ENCODE data around the gene VCP.

Gene VCP

DNA sequence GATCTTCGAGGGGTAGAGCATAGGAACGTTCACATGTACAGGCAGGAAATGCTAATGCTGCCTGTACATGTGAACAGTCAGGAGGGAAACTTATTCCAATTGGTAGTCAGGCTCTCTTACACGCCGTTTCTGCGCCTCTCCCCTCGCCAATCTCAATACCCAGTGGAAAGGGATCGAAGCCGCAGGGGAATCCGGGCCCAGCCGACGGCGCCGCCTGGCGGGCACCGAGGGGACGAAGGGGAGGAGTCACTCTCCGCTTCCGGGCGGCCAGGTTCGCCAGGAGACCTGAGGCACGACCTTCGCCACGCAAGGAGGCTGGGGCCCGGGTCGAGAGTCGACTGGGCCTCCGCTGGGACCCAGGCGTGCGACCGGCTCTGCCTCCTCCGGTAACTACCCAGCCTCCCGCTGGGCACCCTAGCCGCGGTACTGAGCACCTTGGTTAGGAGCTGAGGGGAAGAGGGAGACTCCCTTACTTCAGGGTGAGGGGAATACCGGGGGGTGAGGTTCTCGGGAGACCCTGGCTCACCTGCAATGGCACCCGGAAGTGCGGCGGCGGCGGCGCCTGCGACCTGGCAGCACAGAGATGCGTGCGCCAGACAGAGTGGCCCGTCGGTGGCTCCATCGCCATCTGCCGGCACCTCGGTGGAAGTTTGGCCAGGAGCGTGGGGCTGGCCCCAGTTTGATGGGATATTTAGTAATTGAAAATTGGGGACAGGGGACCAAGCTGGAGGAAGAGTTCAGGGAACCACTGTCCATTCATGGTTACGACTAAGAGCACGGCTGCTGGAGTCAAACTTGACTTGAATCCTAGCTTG is 23.8 kb upstream of the VCP start, which contains the start of gene PIGO (continued):
- TF ChIP-seq, protein P1, sequence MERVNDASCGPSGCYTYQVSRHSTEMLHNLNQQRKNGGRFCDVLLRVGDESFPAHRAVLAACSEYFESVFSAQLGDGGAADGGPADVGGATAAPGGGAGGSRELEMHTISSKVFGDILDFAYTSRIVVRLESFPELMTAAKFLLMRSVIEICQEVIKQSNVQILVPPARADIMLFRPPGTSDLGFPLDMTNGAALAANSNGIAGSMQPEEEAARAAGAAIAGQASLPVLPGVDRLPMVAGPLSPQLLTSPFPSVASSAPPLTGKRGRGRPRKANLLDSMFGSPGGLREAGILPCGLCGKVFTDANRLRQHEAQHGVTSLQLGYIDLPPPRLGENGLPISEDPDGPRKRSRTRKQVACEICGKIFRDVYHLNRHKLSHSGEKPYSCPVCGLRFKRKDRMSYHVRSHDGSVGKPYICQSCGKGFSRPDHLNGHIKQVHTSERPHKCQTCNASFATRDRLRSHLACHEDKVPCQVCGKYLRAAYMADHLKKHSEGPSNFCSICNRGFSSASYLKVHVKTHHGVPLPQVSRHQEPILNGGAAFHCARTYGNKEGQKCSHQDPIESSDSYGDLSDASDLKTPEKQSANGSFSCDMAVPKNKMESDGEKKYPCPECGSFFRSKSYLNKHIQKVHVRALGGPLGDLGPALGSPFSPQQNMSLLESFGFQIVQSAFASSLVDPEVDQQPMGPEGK (tag by site-specific recombination; IDR thresholded peaks at IDR 0.05), result peak; percentile 80
- peak; percentile 59; the same call in 1 of the 2 replicates for TF ChIP-seq KLF8 (tag by site-specific recombination; IDR thresholded peaks at IDR 0.05)
- TF ChIP-seq, protein P2, sequence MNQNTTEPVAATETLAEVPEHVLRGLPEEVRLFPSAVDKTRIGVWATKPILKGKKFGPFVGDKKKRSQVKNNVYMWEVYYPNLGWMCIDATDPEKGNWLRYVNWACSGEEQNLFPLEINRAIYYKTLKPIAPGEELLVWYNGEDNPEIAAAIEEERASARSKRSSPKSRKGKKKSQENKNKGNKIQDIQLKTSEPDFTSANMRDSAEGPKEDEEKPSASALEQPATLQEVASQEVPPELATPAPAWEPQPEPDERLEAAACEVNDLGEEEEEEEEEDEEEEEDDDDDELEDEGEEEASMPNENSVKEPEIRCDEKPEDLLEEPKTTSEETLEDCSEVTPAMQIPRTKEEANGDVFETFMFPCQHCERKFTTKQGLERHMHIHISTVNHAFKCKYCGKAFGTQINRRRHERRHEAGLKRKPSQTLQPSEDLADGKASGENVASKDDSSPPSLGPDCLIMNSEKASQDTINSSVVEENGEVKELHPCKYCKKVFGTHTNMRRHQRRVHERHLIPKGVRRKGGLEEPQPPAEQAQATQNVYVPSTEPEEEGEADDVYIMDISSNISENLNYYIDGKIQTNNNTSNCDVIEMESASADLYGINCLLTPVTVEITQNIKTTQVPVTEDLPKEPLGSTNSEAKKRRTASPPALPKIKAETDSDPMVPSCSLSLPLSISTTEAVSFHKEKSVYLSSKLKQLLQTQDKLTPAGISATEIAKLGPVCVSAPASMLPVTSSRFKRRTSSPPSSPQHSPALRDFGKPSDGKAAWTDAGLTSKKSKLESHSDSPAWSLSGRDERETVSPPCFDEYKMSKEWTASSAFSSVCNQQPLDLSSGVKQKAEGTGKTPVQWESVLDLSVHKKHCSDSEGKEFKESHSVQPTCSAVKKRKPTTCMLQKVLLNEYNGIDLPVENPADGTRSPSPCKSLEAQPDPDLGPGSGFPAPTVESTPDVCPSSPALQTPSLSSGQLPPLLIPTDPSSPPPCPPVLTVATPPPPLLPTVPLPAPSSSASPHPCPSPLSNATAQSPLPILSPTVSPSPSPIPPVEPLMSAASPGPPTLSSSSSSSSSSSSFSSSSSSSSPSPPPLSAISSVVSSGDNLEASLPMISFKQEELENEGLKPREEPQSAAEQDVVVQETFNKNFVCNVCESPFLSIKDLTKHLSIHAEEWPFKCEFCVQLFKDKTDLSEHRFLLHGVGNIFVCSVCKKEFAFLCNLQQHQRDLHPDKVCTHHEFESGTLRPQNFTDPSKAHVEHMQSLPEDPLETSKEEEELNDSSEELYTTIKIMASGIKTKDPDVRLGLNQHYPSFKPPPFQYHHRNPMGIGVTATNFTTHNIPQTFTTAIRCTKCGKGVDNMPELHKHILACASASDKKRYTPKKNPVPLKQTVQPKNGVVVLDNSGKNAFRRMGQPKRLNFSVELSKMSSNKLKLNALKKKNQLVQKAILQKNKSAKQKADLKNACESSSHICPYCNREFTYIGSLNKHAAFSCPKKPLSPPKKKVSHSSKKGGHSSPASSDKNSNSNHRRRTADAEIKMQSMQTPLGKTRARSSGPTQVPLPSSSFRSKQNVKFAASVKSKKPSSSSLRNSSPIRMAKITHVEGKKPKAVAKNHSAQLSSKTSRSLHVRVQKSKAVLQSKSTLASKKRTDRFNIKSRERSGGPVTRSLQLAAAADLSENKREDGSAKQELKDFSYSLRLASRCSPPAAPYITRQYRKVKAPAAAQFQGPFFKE (tag by site-specific recombination; IDR thresholded peaks at IDR 0.05; ENCODE audit: borderline replicate concordance), result no peak
- 0 out of 2 replicates have a peak, but pooled peaks have one; percentile 77 for TF ChIP-seq YY1 (tag by site-specific recombination; IDR thresholded peaks at IDR 0.05)
- no peak for TF ChIP-seq SCRT1 (tag by site-specific recombination; IDR thresholded peaks at IDR 0.05; ENCODE audit: borderline replicate concordance)
- no peak for TF ChIP-seq ZNF433 (tag by site-specific recombination; IDR thresholded peaks at IDR 0.05; ENCODE audit: low read depth)
- no peak for TF ChIP-seq ZNF510 (tag by site-specific recombination; IDR thresholded peaks at IDR 0.05; ENCODE audit: insufficient replicate concordance)
- peak; percentile 21; the same call in 1 of the 2 replicates for TF ChIP-seq ZNF610 (tag by site-specific recombination; IDR thresholded peaks at IDR 0.05; ENCODE audit: borderline replicate concordance)
- TF ChIP-seq ZNF658 (tag by site-specific recombination; IDR thresholded peaks at IDR 0.05), result no peak
- TF ChIP-seq, protein P3, sequence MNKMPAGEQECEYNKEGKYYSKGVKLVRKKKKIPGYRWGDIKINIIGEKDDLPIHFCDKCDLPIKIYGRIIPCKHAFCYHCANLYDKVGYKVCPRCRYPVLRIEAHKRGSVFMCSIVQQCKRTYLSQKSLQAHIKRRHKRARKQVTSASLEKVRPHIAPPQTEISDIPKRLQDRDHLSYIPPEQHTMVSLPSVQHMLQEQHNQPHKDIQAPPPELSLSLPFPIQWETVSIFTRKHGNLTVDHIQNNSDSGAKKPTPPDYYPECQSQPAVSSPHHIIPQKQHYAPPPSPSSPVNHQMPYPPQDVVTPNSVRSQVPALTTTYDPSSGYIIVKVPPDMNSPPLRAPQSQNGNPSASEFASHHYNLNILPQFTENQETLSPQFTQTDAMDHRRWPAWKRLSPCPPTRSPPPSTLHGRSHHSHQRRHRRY (tag by site-specific recombination; IDR thresholded peaks at IDR 0.05), result no peak
- no peak for TF ChIP-seq ZNF140 (tag by site-specific recombination; IDR thresholded peaks at IDR 0.05)
- no peak for TF ChIP-seq ZNF791 (tag by site-specific recombination; IDR thresholded peaks at IDR 0.05)
- no peak; the same call in 1 of the 2 replicates for TF ChIP-seq ZNF423 (tag by site-specific recombination; IDR thresholded peaks at IDR 0.05)
- TF ChIP-seq ZNF555 (tag by site-specific recombination; conservative IDR thresholded peaks at IDR 0.05), result no peak
- TF ChIP-seq ZNF350 (tag by site-specific recombination; IDR thresholded peaks at IDR 0.05), result no peak
- no peak for TF ChIP-seq ZBTB1 (tag by site-specific recombination; IDR thresholded peaks at IDR 0.05)
- TF ChIP-seq ZNF76 (tag by site-specific recombination; IDR thresholded peaks at IDR 0.05; ENCODE audit: borderline replicate concordance, low read depth), result peak; percentile 56; the same call in 1 of the 2 replicates
- no peak for TF ChIP-seq ZNF426 (tag by site-specific recombination; IDR thresholded peaks at IDR 0.05)
- peak; percentile 25; the same call in 1 of the 2 replicates for TF ChIP-seq ZBTB21 (tag by site-specific recombination; IDR thresholded peaks at IDR 0.05)
- TF ChIP-seq, protein P4, sequence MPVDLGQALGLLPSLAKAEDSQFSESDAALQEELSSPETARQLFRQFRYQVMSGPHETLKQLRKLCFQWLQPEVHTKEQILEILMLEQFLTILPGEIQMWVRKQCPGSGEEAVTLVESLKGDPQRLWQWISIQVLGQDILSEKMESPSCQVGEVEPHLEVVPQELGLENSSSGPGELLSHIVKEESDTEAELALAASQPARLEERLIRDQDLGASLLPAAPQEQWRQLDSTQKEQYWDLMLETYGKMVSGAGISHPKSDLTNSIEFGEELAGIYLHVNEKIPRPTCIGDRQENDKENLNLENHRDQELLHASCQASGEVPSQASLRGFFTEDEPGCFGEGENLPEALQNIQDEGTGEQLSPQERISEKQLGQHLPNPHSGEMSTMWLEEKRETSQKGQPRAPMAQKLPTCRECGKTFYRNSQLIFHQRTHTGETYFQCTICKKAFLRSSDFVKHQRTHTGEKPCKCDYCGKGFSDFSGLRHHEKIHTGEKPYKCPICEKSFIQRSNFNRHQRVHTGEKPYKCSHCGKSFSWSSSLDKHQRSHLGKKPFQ (tag by site-specific recombination; IDR thresholded peaks at IDR 0.05), result no peak
- peak; percentile 59; the same call in 1 of the 2 replicates for TF ChIP-seq ZNF391 (tag by site-specific recombination; IDR thresholded peaks at IDR 0.05; ENCODE audit: borderline replicate concordance, low read depth)
- no peak for TF ChIP-seq ZNF202 (tag by site-specific recombination; IDR thresholded peaks at IDR 0.05; ENCODE audit: borderline replicate concordance)
- TF ChIP-seq ZNF394 (tag by site-specific recombination; IDR thresholded peaks at IDR 0.05; ENCODE audit: borderline replicate concordance), result peak; percentile 63; the same call in 1 of the 2 replicates
- TF ChIP-seq ZBTB7A (tag by site-specific recombination; IDR thresholded peaks at IDR 0.05; ENCODE audit: low read depth), result 0 out of 2 replicates have a peak, but pooled peaks have one; percentile 72
- no peak for TF ChIP-seq ZNF747 (tag by site-specific recombination; IDR thresholded peaks at IDR 0.05)
- no peak for TF ChIP-seq ZNF114 (tag by site-specific recombination; IDR thresholded peaks at IDR 0.05)
- TF ChIP-seq ZNF549 (tag by site-specific recombination; IDR thresholded peaks at IDR 0.05), result no peak
- TF ChIP-seq GLI4 (tag by site-specific recombination; IDR thresholded peaks at IDR 0.05), result 0 out of 2 replicates have a peak, but pooled peaks have one; percentile 48
- no peak for TF ChIP-seq MEIS1 (CRISPR knock-in tag; IDR thresholded peaks at IDR 0.05; ENCODE audit: borderline replicate concordance)
